ENCODE results near the gene ULBP3.

Gene ULBP3

DNA sequence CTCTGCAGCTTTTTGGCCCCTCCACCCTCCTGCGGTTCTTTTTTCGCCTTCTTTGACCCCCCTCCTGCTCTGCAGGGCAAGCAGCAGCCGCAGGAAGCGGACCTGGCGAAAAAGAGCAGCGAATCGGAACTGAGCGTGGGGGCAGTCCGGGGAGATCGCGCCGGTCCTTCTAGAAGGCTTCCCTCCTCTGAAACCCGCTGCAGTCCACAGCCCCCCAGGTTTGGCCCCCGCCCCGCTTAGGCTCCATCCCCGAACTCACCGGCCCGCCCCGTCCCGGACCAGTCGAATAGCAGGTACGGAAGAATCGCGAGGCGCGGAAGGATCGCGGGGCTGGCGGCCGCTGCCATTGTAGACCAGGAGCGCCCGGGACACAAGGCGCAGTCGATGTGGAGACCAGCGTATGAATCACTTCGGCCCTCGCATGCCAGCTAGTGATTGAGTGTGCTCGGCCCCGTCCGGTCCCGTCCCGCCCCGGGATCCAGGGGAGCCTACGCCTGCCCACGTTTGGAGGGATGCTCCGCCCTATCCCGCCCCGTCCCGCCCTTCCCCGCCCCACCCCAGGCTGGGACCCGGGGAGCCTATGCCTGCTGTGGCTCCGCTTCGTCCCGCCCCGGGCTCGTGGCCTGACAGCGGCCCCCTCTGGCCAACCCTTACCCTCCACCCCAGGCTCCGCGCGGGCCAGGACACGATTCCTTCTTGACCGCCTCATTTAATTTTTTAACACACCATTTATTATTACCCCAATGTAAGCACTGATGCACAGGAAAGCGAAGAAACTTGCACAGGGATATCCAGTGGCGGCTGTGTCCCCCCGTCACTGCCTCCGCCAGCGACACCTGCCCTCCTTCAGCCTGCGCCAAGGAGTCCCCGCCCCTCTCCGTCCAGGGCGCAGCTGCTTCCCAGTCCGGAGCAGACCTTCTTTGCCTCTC is at the start of gene ULBP3:
ULBP3 (minus strand) TSS at position 402 of the 929 bp plus-strand sequence; CDS start at position 347, 55 bp downstream.
- peak; percentile 98 for DNase-seq (ENCODE audit: low spot score)

GRCh38 chr6:150118627-150119026 is 49.7 kb upstream of the ULBP3 start:
- DNase-seq (ENCODE audit: low spot score) = no peak

- no peak for DNase-seq (ENCODE audit: low spot score)
Observed at GRCh38 chr6:150118203-150118602, 49.3 kb upstream of the ULBP3 start.

GRCh38 chr6:150116200-150116800 is 47.4 kb upstream of the ULBP3 start:
- DNase-seq (ENCODE audit: low spot score) = no peak

DNA sequence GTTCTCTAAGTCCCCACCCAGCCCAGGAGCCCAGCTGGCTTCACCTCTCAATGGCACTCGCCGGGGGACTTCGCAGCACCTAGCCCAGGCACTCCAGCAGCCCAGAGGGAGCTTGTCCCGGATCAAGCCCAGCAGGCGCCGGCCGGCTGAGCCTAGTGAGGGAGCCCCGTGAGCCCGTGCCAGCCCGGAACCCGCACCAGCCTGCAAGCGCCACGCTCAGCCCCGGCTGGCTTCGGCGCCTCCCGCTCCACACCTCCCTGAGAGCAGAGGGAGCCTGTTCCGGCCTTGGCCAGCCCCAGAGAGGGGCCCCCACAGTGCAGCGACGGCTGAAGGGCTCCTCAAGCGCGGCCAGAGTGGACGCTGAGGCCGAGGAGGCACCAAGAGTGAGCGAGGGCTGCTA is 46.8 kb upstream of the ULBP3 start:
- DNase-seq (ENCODE audit: low spot score) = no peak

GRCh38 chr6:150112233-150112632 is 43.3 kb upstream of the ULBP3 start:
- no peak for DNase-seq (ENCODE audit: low spot score)

GRCh38 chr6:150102750-150103270 is 33.9 kb upstream of the ULBP3 start:
- DNase-seq (ENCODE audit: low spot score) = no peak

GRCh38 chr6:150100745-150101144 is 31.8 kb upstream of the ULBP3 start:
- DNase-seq (ENCODE audit: low spot score) = no peak

DNA sequence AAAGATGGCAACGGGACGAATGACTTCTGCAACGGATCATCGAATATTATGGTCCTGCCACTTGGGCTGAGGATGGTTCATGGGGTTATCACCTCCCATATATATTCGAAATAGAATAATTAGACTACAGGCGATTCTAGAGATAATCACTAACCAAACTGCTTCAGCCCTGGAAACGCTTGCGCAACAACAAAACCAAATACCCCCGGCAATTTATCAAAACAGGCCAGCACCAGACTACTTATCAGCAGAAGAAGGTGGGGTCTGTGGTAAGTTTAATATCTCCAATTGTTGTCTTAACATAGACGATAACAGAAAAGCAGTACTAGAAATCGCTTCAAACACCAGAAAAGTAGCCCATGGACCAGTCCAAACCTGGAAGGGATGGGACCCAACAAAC is 31.0 kb upstream of the ULBP3 start:
- no peak for DNase-seq (ENCODE audit: low spot score)

- no peak for DNase-seq (ENCODE audit: low spot score)
Observed at GRCh38 chr6:150099546-150099945, 30.6 kb upstream of the ULBP3 start.

GRCh38 chr6:150098155-150098554 is 29.2 kb upstream of the ULBP3 start:
- no peak for DNase-seq (ENCODE audit: low spot score)

DNA sequence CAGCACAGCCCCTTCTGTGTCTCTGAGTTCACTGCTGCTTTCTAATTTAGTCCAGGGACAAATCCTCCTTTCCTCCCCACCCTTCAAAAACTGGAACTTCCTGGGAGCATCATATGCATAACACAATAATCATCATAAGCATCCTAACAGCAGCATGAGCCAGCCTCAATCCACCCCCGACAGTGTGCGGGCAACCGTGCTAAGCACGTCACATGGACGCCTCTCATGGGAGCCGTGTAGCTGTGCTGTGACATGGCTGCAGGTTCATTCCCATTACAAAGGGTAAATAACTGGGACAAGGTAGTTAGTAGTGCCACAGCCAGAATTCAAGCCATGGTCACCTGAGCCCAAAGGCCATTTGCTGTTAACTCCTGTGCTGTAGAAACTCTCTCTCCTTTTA is 24.5 kb upstream of the ULBP3 start:
- DNase-seq (ENCODE audit: low spot score) = no peak

DNA sequence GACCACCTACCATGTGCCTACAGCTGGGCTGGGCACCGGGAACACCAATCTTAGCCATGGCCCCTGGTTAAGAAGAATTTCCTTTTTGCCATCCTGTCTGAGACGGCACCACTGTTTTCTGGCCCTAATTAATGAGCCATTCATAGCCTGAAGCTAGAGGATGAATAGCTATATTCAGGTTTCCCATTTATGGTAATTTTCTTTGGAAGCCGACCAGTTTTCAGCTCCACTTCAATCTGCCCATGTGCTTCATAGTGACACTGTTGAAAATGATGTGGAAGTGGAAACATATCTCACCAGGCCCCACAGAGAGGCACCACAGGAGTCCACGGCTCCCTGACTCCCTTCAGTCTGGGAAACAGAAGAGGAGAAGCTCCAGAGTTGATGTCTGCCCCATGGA is 22.6 kb upstream of the ULBP3 start:
- DNase-seq (ENCODE audit: low spot score) = no peak

DNA sequence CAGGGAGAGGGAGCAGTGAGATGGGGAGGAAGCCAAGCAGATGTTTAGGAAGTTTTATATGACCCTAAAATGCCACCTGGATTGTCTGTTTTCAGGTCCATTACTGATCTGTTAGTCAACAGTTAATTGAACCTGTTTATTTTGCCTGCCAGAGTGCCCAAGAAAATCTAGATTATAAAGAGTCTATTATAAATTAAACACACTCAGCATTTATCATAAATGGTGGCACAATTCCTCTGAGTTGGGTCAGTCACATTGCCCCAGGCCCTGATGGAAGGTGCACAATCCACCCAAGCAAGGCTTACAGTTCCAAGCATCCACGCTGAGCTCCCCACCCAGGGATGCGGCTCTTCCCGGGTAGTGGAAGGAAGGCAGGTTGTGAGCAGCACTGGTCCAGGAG is 21.4 kb upstream of the ULBP3 start:
- DNase-seq (ENCODE audit: low spot score) = no peak

GRCh38 chr6:150088481-150089154 is 19.7 kb upstream of the ULBP3 start:
- no peak for DNase-seq (ENCODE audit: low spot score)

DNA sequence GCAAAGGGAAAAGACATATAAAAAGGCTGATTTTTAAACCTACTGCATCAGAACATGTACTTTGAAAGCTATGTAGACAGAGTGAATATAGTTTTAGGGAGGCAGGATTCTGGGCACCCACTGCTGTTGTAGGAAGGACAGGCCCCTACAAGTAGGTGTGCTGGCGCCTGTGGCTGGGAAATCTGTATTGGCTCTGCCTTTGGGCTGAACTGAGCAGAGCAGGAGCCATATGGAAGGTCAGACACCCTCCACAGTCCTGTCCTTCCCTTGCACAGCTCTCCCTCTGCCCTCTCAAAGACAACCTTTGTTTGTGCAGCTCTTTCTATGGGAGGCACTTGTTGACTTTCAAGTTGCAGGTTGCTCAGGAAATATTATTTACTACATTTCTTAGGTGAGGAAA is 18.4 kb upstream of the ULBP3 start:
- DNase-seq (ENCODE audit: low spot score) = no peak

DNA sequence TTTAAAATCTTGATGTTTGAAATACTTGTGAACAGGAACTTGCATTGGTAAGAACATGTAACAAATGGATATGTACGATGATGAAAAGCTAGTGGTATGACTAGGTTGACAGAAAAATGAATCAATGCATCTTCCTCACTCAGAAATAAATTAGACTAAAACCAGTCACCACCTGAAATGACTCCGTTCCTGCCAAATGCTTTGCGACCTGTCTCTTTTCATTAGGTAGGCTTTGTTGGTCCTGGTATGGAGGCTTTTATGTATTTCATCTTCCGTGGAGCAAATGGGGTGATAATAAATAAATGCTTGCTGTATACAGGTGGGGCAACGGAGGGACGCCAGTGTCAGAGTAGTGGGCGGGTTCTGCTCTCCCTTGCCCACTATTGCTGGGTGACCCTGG is 17.1 kb upstream of the ULBP3 start:
- no peak for DNase-seq (ENCODE audit: low spot score)

GRCh38 chr6:150084426-150084825 is 15.5 kb upstream of the ULBP3 start:
- no peak for DNase-seq (ENCODE audit: low spot score)

DNA sequence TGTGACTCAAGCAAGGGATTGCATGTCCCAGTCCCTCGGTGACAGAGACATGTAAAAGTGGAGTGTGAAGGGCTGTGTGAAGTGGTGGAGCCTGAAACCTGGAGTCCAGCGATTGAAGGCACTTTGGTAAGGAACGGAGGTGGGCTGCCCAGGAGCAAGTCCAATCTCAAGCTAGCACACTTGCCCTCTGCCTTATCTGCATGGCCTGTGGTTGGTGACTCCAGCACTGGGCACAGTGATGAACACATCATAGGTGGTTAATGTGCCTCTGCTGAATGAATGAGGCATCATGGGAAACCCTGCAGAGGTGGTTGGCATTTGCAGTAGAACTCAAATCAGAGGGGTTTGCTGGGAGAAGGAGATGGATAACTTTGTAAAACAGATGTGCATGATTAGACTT is 14.9 kb upstream of the ULBP3 start:
- DNase-seq (ENCODE audit: low spot score) = no peak

- no peak for DNase-seq (ENCODE audit: low spot score)
Observed at GRCh38 chr6:150081702-150082101, 12.8 kb upstream of the ULBP3 start.

- DNase-seq (ENCODE audit: low spot score) = no peak
Observed at GRCh38 chr6:150079604-150080003, 10.7 kb upstream of the ULBP3 start.

DNA sequence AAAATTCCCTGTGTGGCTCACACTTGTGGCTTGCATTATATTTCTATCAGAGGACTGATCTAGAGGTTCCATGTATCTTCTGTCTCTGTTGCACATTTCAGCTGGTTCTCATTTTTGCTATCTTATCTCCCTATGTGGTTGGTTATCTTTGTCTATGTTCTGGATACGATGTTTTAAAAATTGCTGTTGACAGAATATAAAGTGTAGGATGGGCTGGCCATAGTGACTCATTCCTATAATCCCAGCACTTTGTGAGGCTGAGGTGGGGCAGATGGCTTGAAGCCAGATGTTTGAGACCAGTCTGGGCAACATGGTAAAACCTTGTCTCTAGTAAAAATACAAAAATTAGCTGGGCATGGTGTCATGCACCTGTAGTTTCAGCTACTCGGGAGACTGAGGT is 9.9 kb upstream of the ULBP3 start:
- DNase-seq (ENCODE audit: low spot score) = no peak
